ENCODE data around the gene CASP10.

- TF ChIP-seq, protein P1, sequence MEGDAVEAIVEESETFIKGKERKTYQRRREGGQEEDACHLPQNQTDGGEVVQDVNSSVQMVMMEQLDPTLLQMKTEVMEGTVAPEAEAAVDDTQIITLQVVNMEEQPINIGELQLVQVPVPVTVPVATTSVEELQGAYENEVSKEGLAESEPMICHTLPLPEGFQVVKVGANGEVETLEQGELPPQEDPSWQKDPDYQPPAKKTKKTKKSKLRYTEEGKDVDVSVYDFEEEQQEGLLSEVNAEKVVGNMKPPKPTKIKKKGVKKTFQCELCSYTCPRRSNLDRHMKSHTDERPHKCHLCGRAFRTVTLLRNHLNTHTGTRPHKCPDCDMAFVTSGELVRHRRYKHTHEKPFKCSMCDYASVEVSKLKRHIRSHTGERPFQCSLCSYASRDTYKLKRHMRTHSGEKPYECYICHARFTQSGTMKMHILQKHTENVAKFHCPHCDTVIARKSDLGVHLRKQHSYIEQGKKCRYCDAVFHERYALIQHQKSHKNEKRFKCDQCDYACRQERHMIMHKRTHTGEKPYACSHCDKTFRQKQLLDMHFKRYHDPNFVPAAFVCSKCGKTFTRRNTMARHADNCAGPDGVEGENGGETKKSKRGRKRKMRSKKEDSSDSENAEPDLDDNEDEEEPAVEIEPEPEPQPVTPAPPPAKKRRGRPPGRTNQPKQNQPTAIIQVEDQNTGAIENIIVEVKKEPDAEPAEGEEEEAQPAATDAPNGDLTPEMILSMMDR (IDR thresholded peaks at IDR 0.05): no peak
- no peak for TF ChIP-seq POLR2A (IDR thresholded peaks at IDR 0.05)
Observed at GRCh38 chr2:201223089-201224073, 40.4 kb downstream of the CASP10 start.
